HG03097 (cell line): ENCODE data around the gene ENTPD6.
"Not testable (repeated sequence)": the region's sequence is repeated elsewhere in the genome, so short reads cannot be mapped to it uniquely, and the experiment has no call there.

Experiments used
- ATAC-seq: cut with Tn5 transposase; IDR thresholded peaks from one replicate; pipeline ENCODE4 v1.9.1; 2021; ENCODE audit not compliant: unreplicated experiment, low FRiP score

The ENTPD6 gene

DNA sequence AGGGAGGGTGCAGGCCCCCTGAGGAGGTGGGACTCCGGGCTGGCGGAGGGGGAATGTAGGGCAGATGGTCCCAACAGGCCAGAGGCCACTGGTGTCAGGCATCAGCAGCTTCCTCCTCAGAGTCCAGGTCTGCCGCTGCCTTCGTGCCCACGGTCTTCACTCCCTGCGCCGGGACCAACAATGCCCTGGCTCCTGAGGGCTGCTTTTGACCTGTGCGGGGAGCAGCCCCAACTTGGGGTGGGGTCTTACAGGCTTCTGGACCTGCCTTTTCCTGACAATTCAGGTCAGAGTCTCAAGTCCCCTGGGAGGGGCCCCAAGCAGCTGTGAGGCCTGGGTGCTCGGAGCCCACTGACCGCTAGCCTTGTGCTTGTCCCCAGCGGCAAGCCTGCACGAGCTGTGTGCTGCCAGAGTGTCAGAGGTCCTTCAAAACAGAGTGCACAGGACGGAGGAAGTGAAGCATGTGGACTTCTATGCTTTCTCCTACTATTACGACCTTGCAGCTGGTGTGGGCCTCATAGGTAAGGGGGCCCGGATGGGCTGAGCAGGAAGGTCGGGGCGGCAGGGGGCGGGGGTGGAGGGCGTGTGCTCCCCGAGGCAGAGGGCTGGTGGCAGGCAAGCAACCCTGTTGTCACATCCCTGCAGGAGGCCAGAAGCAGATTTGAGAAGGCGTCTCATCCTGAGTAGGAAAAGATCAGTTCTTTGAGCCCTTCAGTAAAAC lies 27.1 kb downstream of the ENTPD6 start:
- no peak for ATAC-seq

DNA sequence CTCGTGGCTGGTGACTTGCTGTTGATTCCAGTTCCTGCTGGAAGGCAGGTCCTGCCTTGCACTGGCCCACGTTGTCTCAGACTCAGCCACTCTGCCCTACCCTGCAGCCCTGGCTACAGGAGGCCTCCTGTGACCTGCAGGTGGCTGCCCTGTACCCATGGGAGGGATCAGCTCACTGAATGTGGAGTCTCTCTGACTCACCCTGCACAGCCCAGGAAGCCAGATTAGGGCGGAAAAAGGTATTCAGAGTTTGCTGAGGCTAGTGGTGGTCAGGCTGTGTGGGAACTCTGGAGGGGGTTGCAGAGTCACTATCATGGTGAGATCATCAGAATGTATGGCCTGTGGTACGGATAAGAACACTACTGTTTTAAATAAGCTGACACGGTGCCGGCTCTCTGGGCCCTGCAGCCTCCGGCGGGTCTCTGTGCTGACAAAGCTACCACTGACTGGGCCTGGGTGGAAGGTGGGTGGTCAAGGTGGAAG lies 27.7 kb downstream of the ENTPD6 start:
- ATAC-seq: no peak

- ATAC-seq: no peak
Observed at GRCh38 chr20:25223765-25224720, 28.5 kb downstream of the ENTPD6 start.

DNA sequence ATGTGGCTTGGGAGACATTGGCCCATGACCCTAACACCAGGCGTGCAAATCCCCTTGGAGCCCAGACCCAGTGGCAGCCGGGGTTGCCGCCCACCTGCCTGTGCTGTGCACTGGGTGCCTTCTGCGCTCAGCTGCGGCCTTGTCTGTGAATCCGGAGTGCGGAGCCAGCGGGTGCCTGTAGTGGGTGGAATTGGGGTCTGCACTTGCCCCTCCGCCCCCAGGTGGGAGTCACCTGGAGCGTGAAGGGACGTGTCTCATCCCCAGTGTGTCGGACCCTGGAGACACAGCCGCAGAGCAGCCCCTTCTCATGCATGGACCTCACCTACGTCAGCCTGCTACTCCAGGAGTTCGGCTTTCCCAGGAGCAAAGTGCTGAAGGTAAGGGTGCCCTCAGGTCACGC lies 29.4 kb downstream of the ENTPD6 start:
- ATAC-seq: no peak

- ATAC-seq: no peak
Observed at GRCh38 chr20:25225642-25226432, 30.3 kb downstream of the ENTPD6 start.

GRCh38 chr20:25226433-25227316 lies 31.2 kb downstream of the ENTPD6 start:
- no peak for ATAC-seq

DNA sequence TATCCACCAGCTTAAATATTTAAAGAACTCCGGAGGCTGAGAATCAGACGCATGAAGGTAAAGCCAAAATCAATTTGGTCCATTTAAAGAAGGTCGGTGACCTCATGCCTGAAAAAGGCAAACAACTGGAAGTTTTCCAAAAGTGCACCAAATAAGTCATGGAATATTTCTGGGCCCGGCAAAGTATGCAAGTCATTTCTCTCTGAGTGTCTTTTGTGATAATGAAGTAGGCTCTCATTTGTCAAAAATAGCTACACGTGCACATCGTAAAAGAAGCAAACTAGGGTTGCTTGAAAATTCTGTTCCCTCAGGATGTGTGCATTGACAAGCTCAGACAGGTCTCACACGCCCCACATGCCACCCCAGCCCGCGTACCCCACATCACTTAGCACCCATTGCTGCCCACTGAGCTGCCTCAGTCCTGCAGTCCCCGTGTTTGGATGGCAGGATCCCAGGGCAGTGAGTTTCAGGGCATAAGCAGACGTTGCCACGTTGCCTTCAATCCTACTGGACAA lies 31.9 kb downstream of the ENTPD6 start:
- no peak for ATAC-seq

- no peak for ATAC-seq
Observed at GRCh38 chr20:25229486-25230165, 34.1 kb downstream of the ENTPD6 start.

DNA sequence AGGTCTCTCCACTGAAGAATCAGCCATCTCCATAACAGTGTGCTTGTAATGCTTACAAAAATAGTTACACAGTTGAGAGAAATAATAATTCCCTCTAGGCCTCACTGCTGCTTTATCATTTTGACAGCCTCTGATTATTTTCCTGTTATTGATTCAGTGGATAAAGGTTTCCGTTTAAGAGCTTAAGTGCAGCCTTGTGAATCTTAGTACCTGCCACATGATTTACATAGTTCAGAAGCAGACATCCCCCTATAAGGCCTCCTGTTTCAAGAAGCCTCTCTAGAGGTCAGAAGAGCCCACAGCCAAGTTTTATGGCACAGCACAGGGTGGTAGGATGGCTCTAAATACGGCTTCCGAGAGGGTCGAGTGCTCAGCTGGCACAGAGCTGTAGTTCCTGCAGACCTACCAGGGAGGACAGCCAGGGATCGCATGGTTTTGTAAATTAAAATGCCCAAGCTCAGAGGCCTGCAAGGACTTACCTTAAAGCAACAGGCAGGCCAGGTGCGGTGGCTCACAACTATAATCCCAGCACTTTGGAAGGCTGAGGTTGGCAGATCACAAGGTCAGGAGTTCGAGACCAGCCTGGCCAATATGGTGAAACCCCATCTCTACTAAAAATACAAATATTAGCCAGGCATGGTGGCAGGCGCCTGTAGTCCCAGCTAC lies 34.8 kb downstream of the ENTPD6 start:
- no peak for ATAC-seq

DNA sequence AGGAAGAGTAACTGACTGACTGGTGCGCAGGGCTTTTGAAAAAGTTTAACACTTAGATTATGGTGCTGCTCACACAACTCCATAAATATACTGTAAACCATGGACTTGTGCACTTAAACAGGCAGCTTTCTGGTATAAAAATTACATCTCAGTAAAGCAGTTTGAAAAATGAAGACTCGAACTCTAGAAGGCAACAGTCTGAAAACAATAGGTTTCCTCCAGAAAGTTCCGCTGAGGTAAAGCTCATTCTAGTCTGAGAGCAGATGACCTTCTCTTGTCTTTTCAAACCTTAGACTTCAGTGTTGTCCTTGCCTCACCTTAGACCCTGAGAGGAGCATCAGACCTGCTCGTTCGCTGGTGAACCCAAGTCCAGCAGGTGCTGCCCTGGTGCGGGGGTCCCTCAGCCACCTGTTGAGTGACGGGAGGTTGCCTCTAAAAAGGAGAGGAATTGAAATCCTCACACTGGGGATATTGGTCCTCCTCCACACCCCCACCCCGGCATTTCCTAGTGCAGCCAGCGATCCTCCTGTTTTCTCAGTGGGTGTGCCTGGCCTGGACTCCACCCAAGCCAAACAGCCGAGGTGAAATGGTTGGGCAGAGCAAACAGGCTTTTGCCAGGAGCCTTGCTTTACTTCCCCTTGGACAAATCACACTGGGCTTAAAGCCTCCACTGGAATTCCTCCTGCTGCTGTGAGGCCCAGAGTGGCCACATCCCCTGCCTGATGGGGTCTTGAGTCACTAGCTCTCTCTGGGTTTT lies 37.7 kb downstream of the ENTPD6 start:
- ATAC-seq: no peak

GRCh38 chr20:25234009-25234849 lies 38.7 kb downstream of the ENTPD6 start:
- ATAC-seq: not testable (repeated sequence)

DNA sequence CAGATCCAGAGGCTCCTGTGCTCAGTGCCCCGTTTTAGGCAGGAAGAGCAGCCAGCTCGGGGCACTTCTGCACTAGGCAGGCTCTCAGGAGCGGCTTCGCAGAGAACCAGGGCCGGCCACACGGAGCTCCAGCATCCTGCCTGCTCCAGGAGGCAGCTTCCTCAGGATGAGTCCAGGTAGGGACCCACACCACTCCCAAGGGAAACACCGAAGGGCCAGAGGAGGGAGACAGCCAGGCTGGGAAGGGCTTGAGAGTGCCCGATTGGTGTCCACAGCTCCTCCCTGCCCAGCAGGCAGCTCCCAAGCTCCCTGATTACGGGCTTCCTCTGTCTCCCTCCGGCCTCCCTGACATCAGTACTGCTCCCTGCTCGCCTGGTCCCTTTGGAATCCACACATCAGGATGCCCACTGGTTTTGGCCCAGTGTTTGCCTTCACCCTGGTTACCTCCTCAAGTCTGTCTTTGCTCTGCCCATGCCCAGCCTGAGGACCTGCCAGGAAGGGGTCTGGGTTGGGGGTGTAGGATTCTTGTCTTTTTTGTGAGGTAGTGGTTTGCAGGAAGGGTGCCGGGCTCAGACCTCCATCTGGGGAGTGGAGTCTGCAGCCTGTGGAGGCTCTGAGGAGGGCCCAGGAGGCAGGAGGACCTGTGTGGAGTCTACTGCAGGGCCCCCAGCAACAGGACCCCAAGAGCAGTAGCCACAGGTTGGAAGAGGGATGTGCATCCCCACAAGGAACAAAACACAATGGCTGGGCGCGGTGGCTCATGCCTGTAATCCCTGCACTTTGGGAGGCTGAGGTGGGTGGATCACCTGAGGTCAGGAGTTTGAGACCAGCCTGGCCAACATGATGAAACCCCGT lies 41.2 kb downstream of the ENTPD6 start:
- no peak for ATAC-seq

DNA sequence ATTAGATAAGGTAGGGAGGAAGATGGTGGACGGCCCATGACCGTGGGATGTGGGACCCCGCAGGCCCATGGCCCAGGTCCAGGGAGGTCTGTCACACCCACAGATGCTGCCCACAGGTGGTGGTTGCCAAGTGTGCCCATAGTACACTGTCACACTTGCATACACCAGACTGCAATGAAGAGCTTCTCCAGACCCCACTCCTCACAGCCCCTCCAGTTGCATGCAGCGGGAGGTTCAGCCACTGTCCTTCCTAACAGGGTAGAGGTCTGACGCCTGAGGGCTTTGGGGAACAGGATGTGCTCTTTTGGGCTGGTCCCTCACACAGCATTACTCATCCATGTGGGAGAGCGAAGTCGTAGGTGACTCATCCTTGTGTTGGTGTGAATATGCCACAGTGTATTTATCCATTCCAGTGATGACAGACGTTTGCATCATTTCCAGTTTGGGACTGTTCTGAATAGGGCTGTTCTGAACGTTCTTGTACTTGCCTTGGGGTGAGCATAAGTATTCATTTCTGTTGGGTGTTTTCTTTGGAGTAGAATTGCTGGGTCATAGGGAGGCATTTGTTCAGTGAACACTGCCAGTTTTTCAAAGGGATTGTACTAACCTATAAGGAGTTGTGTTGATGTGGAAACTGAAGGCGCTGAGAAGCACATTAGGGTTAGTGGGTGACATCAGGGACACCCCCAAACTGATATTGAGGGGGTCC lies 42.3 kb downstream of the ENTPD6 start:
- ATAC-seq: no peak

- no peak for ATAC-seq
Observed at GRCh38 chr20:25238319-25239037, 43.0 kb downstream of the ENTPD6 start.
